GM10847 (cell line): Measurements from ENCODE around the gene FAM168A.

Experiments
- POLR2A ChIP-seq: IDR thresholded peaks from 2 replicates; pipeline ENCODE4 v1.6.1; 2011; ENCODE audit not compliant: insufficient read length; ENCODE audit errors: extremely low read depth

Gene FAM168A

GRCh38 chr11:73597956-73598718 is at the start of gene FAM168A:
Gene FAM168A, minus strand, starts transcription at chr11:73598112. Its CDS starts 129,638 bp downstream, at chr11:73468474.
- TF ChIP-seq POLR2A: peak; percentile 59

- no peak for TF ChIP-seq POLR2A
These were observed 49.7 kb upstream of the FAM168A start for GRCh38 chr11:73647459-73648100.

- no peak for TF ChIP-seq POLR2A
These were observed 48.2 kb upstream of the FAM168A start, which contains the start of gene PLEKHB1 for GRCh38 chr11:73645972-73646631. Gene PLEKHB1, plus strand, starts transcription at chr11:73646581. Its CDS starts 28 bp downstream, at chr11:73646609.

- TF ChIP-seq POLR2A: no peak
These were observed 47.4 kb upstream of the FAM168A start for GRCh38 chr11:73645121-73645969.

- no peak for TF ChIP-seq POLR2A
These were observed 43.8 kb upstream of the FAM168A start for GRCh38 chr11:73641668-73642067.

- no peak for TF ChIP-seq POLR2A
These were observed 42.7 kb upstream of the FAM168A start for GRCh38 chr11:73640592-73640991.

- no peak for TF ChIP-seq POLR2A
These were observed 39.1 kb upstream of the FAM168A start for GRCh38 chr11:73637012-73637411.

- no peak for TF ChIP-seq POLR2A
These were observed 38.3 kb upstream of the FAM168A start for GRCh38 chr11:73636249-73636648.

- no peak for TF ChIP-seq POLR2A
These were observed 37.8 kb upstream of the FAM168A start for GRCh38 chr11:73635721-73636120.

- TF ChIP-seq POLR2A: no peak
These were observed 36.1 kb upstream of the FAM168A start for GRCh38 chr11:73633999-73634398.

- TF ChIP-seq POLR2A: no peak
These were observed 35.1 kb upstream of the FAM168A start for GRCh38 chr11:73632996-73633395.

GRCh38 chr11:73629907-73630306 is 32.0 kb upstream of the FAM168A start:
- no peak for TF ChIP-seq POLR2A

GRCh38 chr11:73625696-73626318 is 27.9 kb upstream of the FAM168A start:
- TF ChIP-seq POLR2A: no peak

- TF ChIP-seq POLR2A: no peak
These were observed 25.8 kb upstream of the FAM168A start for GRCh38 chr11:73623686-73624085.

- TF ChIP-seq POLR2A: no peak
These were observed 25.1 kb upstream of the FAM168A start for GRCh38 chr11:73622926-73623593.

GRCh38 chr11:73614591-73614990 is 16.7 kb upstream of the FAM168A start:
- TF ChIP-seq POLR2A: no peak
